Measurements from ENCODE around the gene MISP.
A peak's percentile ranks its signal among the peaks of the same experiment; 100 is the strongest.

The MISP gene

GRCh38 chr19:746208-746819 lies 4.6 kb upstream of the MISP start:
- DNase-seq (ENCODE audit: low read depth in 2 of 2), result no peak

DNA sequence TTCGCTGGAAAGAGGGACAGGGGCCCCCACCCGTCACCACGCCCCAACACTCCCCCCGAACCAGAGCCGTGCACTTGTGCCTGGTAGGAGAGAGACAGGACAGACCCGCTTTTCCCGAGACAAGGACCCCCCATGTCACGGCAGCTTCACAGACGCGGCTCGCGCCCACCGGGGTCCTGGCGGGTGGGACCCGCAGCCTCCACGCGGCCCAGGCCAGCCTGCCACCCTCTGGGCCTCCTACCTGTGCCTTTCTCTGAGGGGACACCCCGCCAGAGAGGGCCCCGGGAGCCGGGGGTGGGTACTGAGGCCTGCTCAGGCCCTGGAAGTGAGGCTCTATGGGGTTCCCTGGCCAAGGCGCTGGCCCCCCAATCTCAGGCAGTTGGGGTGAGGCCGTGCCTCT lies 4.0 kb upstream of the MISP start:
- DNase-seq (ENCODE audit: low read depth in 2 of 2), result no peak

DNA sequence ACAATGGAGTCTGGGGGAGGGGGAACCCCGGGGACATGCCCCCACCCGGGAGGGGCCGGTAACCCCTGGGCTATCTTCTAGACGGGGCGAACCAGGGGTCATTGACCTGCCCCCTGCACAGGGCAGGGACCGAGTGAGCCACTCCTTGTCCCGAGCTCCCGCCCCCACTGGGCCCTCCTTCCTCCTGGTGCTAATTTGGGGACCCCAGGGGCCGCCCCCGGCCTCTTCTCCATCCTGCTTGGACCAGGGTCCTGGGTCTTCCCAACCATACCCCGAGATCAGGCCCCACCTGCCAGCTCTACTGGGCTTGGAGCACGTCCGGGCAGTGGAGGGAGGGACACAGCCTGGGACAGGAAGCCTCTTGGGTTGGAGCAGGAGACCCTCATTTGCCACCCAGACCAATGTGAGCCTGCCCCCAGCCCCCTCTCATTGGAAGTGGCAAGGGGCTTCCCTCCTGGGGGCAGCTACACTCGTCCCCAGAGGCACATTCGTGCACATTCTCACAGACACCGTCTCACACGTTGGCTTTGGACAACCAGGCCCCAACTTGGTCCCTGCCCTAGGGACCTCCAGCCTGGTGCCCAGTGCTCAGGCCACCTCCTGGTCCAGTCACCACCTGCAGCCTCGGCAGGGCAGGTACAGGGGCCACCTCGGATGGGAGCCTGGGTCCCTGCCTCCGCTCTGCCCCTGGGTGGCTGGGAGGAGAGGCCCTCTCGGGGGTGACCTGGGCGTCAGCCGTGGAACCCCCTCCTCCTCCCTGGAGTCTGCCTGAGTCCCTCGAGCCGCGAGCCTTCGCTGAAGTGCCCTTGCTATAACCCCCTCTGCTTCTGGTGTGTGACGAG lies 3.3 kb upstream of the MISP start:
- DNase-seq (ENCODE audit: low read depth in 2 of 2), result no peak

- DNase-seq (ENCODE audit: low read depth in 2 of 2), result no peak
Observed at GRCh38 chr19:748274-748598, 2.7 kb upstream of the MISP start.

DNA sequence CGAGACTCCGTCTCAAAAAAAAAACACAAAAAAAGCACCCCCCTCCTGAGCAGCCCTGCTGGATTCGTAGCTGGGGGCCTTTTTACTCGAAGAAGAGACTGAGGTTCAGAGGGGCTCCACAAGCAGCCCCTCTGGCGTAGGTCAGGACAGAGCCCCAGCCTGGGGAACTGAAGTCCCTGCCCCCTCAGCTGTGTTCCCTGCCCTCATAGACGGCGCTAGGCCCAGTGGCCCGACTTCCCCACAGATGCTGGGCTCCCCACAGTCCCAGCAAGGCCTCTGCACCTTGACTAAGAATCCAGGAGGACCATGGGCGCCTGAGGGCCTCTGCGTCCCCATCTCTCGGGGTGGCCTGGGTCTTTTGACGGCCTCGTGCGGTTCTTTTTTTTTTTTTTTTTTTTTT lies 1.1 kb upstream of the MISP start:
- DNase-seq (ENCODE audit: low read depth in 2 of 2), result no peak

DNA sequence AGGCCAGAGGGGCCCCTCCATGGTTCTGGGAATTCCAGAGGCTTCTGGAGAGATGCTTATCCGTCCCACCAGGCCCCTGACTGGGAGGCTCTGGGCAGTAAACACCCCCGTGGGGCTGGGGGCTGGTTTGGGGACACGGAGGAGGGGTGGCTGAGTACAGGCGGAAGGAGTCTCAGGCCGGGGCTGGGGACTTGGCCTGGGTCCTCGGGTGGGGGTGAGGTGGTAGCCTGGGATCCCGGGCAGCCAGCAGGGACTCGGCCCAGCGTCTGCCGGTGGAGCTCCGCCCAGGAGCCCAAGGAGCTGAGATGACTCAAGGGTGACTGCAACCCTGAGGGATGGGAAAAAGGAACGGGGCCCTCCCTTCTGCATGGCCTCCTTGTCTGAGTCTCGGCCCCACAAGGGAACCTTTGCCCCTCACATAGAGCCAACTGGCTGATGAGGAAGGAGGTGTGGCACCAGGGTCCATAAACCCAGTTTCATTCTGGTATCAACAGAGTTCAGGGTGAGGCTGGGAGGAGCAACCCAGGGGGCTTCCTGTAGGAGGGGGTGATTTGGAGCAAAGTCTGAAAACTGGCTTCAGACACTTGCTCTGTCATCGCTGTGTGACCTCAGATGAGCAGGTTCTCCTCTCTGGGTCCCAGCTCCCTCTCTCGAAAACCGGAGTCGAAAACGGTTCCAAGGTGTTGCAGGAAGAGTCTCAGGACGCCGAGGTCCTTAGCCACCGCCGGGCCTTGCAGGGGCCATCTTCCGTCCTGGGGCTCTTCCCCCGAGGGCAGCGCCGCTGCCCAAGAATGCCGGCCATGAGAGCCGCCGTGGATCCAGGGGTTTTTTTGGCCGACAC lies 809 bp downstream of the MISP start:
- DNase-seq (ENCODE audit: low read depth in 2 of 2), result no peak

GRCh38 chr19:752652-753517 lies 2.0 kb downstream of the MISP start:
- peak; percentile 40 to 47 for DNase-seq (ENCODE audit: low read depth in 2 of 2)

DNA sequence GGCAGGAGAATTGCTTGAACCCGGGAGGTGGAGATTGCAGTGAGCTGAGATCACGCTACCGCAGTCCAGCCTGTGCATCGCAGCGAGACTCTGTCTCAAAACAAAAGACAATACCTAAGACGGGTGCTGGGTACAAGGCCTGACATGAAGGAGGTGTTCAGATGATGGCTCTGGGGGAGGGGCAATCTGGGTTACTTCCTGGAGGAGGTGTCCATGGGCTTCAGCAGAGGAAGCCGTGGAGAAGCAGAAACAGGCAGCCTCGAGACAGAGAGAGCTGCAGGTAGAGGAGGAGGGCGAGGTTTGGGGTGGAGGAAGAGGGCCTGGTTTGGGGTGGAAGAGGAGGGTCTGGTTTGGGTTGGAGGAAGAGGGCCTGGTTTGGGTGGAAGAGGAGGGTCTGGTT lies 3.6 kb downstream of the MISP start:
- no peak for DNase-seq (ENCODE audit: low read depth in 2 of 2)

DNA sequence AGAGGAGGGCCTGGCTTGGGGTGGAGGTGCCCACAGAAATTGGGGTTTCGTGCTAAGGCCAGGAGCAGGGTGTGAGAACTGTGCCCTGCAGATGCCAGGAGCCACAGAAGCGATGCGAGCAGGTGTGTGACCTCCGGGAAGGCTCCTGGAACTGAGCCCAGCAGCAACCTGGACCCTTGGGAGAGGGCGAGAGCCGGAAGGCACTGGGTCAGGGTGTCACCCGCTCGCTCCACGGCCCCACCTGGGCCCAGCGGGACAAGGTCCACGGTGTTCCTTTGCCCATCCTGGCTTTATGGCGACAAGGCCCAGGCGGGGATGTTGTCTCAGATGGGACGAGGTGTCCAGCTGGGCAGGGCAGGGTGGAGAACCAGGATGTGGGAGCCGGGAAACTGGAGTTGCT lies 4.2 kb downstream of the MISP start:
- DNase-seq (ENCODE audit: low read depth in 2 of 2), result no peak

GRCh38 chr19:756236-756635 lies 5.3 kb downstream of the MISP start:
- DNase-seq (ENCODE audit: low read depth in 2 of 2), result no peak

- no peak for DNase-seq (ENCODE audit: low read depth in 2 of 2)
Observed at GRCh38 chr19:756821-757688, 6.1 kb downstream of the MISP start.

DNA sequence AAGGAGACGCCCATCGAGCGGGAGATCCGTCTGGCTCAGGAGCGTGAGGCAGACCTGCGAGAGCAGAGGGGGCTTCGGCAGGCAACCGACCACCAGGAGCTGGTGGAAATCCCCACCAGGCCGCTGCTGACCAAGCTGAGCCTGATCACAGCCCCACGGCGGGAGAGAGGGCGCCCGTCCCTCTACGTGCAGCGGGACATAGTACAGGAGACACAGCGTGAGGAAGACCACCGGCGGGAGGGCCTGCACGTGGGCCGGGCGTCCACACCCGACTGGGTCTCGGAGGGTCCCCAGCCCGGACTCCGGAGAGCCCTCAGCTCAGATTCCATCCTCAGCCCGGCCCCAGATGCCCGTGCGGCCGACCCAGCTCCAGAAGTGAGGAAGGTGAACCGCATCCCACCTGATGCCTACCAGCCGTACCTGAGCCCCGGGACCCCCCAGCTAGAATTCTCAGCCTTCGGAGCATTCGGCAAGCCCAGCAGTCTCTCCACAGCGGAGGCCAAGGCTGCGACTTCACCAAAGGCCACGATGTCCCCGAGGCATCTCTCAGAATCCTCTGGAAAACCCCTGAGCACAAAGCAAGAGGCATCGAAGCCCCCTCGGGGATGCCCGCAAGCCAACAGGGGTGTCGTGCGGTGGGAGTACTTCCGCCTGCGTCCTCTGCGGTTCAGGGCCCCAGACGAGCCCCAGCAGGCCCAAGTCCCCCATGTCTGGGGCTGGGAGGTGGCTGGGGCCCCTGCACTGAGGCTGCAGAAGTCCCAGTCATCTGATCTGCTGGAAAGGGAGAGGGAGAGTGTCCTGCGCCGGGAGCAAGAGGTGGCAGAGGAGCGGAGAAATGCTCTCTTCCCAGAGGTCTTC lies 7.1 kb downstream of the MISP start:
- no peak for DNase-seq (ENCODE audit: low read depth in 2 of 2)

DNA sequence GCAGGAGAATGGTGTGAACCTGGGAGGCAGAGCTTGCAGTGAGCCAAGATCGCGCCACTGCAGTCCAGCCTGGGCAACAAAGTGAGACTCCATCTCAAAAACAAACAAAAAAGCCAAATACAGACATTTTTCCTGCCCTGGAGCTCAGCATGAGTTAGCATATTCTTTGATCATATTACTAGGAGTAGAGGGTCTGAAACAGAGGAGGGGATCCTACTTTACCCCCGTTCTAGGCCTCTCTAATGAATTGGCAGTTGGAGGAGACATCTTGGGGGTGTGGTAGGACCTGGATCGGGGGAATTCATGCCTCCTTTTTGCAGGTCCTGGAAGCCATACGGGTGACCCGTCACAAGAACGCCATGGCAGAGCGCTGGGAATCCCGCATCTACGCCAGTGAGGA lies 12.3 kb downstream of the MISP start:
- no peak for DNase-seq (ENCODE audit: low read depth in 2 of 2)

DNA sequence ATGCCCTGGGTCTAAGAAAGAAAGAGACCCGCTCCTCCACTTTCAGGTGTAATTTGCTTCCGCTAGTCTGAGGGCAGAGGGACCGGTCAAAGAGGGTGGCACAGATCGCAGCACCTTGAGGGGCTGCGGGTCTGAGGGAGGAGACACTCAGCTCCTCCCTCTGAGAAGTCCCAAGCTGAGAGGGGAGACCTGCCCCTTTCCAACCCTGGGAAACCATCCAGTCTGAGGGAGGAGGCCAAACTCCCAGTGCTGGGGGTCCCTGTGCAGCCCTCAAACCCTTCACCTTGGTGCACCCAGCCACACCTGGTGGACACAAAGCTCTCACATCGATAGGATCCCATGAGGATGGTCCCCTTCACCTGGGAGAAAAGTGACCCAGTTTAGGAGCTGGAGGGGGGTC lies 13.0 kb downstream of the MISP start:
- DNase-seq (ENCODE audit: low read depth in 2 of 2), result no peak

GRCh38 chr19:764301-764700 lies 13.4 kb downstream of the MISP start:
- DNase-seq (ENCODE audit: low read depth in 2 of 2), result no peak

DNA sequence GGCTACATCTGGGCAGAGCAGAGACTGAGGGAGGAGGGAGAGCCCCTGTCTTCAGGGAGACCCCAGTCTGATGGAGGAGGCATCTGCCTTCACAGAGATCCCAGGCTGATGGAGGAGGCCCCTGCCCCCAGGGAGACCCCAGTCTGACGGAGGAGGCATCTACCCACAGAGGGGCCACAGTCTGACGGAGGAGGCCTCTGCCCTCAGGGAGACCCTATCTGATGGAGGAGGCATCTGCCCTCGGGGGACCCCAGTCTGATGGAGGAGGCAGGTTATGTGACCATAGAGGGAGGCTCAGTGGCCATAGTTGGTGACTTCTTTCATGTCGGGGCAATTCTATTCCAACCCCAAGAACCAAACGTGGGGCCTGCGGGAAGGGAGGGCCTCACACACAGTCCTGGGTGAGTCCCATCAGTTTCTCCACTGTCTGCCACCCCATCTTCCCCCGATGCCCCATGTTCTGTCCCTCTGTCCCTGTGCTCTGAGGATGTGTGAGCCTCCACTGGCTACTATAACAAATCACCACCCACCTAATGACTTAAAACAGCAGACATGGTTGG lies 14.3 kb downstream of the MISP start:
- DNase-seq (ENCODE audit: low read depth in 2 of 2), result no peak

GRCh38 chr19:768424-768823 lies 17.5 kb downstream of the MISP start:
- DNase-seq (ENCODE audit: low read depth in 2 of 2), result peak; percentile 62 to 65

DNA sequence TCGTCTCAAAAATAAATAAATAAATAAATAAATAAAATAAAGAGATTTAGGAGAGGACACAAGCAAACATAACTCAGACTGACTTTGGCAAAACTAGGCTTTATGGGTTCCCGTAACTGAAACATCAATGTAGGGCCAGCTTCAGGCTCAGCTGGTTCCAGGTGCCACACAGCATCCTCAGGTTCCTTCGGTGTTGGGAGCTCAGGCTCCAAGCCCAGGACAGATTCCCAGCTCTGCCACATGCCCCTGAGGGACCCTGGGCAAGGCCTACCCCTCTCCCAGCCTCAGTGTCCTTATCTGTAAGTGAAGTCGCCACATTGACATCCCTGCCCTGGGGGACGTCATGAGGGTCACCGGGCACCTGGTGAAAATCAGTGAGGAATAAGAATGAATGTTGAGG lies 18.7 kb downstream of the MISP start:
- DNase-seq (ENCODE audit: low read depth in 2 of 2), result no peak

GRCh38 chr19:771332-771785 lies 20.4 kb downstream of the MISP start:
- no peak for DNase-seq (ENCODE audit: low read depth in 2 of 2)

Measured in fibroblast of skin of left biceps (primary cell).